ENCODE results near the gene EGLN2.
A peak's percentile ranks its signal among the peaks of the same experiment; 100 is the strongest.
"Not testable (repeated sequence)": the region's sequence is repeated elsewhere in the genome, so short reads cannot be mapped to it uniquely, and the experiment has no call there.

EGLN2 gene

DNA sequence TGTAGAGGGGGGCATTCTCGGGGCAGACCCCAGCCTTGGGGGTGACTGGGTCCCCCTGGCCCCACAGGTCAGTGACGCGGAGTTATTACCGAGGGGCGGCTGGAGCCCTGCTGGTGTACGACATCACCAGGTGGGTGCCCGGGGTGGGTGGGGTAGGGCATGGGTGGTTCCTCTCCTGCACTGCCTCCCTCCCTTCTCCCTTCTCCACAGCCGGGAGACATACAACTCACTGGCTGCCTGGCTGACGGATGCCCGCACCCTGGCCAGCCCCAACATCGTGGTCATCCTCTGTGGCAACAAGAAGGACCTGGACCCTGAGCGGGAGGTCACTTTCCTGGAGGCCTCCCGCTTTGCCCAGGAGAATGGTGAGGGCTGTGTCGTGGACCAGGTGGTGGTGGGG is 15.3 kb upstream of the EGLN2 start:
- H3K36me3 Mint-ChIP-seq (ENCODE audit: low read depth), result peaks cover 35% of the 10 kb centered on the region
- H3K27ac Mint-ChIP-seq, result no peak overlapping the region
- no peak overlapping the region for H3K4me3 Mint-ChIP-seq
- DNase-seq (ENCODE audit: low spot score), result no peak
- H3K9me3 Mint-ChIP-seq, result no peaks in the 10 kb centered on the region
- H3K27me3 Mint-ChIP-seq (ENCODE audit: low read depth), result no peaks in the 10 kb centered on the region
- peaks cover 20% of the 10 kb centered on the region for H3K4me1 Mint-ChIP-seq (ENCODE audit: low read depth)

DNA sequence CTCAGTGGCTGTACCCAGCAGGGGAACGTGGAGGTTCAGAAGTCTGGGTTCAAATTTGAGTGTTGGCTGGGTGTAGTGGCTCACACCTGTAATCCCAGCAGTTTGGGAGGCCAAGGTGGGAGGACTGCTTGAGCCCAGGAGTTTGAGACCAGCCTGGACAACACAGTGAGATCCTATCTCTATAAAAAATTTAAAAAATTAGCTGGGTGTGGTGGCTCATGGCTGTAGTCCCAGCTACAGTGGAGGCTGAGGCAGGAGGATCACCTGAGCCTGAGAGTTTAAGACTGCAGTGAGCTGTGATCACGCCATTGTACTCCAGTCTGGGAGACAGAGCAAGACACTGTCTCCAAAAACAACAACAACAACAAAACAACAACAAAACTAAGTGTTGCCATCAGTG is 14.8 kb upstream of the EGLN2 start:
- H3K27ac Mint-ChIP-seq; H3K27me3 Mint-ChIP-seq (ENCODE audit: low read depth); H3K9me3 Mint-ChIP-seq; H3K4me3 Mint-ChIP-seq; DNase-seq (ENCODE audit: low spot score): not testable (repeated sequence)
- Mint-ChIP-seq H3K36me3 (ENCODE audit: low read depth) (peaks cover 35% of the 10 kb centered on the region), H3K4me1 (ENCODE audit: low read depth) (peaks cover 16% of the 10 kb centered on the region)

DNA sequence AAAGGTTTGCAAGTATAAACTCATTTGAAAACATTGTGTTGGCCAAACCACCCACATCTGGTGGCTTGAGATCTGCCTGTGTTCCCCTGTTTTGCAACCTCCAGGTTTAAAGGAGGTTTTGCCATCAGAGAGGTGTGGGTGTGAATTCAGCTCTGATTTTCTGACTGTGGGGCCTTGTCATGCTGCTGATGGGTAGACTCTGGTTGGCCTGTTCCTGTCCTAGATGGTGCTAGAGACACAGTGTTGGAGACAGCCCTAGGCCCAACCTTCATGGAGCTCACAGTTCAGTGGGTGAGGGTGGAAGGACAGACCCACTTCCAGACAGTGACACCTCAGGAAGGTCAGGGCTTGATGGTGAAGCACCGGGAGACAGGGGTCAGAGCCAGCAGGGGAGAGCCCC is 13.5 kb upstream of the EGLN2 start:
- Mint-ChIP-seq H3K9me3 (no peaks in the 10 kb centered on the region), H3K27ac (peak overlapping the region; percentile 41), H3K4me3 (no peak overlapping the region), H3K27me3 (ENCODE audit: low read depth) (no peaks in the 10 kb centered on the region), H3K36me3 (ENCODE audit: low read depth) (peaks cover 35% of the 10 kb centered on the region), H3K4me1 (ENCODE audit: low read depth) (peaks cover 9% of the 10 kb centered on the region)
- no peak for DNase-seq (ENCODE audit: low spot score)

DNA sequence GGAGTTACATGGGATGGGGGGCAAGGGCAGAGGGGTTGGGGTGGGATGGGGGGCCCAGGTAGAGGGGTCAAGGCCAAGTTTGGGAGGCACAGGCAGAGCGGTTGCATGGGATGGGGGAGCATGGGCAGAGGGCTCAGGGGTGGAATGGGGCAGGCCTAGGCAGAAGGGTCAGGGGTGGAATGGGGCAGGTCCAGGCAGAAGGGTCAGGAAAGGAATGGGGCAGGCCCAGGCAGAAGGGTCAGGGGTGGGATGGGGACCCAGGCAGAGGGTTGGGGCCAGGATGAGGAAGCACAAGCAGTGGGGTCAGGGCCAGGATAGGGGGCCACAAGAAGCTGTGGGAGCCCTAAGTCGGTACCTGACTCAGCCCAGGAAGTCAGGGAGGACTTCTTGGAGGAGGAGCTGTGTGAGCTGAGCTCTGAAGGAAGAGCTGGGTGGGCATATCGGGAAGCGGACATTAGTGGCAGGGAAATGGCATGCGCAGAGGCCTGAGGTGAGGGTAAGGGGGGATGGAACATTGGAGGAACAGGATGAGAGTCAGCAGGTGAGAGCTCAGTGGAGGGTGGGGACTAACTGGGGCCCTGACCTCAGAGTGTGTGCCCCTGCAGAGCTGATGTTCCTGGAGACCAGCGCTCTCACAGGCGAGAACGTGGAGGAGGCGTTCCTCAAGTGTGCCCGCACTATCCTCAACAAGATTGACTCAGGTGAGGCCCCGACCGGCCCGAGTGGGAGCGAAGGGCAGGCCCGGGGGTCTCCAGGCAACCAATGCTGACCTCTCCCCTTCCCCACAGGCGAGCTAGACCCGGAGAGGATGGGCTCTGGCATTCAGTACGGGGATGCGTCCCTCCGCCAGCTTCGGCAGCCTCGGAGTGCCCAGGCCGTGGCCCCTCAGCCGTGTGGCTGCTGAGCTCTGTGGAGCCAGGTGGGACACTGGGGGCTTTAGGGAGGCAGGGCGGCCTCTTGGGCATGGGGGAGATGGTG is 12.6 kb upstream of the EGLN2 start:
- no peak overlapping the region for H3K27ac Mint-ChIP-seq

DNA sequence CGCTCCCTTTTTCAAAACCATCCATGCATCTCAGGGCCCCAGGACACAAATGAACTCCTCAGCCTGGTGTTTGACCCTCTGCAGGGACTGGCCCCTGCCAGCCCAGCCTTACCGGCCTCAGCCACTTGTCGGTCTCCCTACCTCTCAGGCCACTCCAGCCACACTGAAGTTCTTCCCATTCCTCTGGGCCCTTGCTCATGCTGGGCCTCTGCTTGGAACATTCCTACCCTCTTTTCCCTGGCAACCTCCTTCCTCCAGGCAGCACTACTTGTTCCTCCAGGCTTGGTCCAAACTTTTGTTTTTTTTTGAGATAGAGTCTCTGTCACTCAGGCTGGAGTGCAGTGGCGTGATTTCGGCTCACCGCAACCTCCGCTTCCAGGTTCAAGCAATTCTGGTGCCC is 7.6 kb upstream of the EGLN2 start:
- peaks cover 25% of the 10 kb centered on the region for H3K36me3 Mint-ChIP-seq (ENCODE audit: low read depth)
- H3K4me3 Mint-ChIP-seq, result no peak overlapping the region
- no peaks in the 10 kb centered on the region for H3K27me3 Mint-ChIP-seq (ENCODE audit: low read depth)
- no peak for DNase-seq (ENCODE audit: low spot score)
- no peaks in the 10 kb centered on the region for H3K9me3 Mint-ChIP-seq
- peaks cover 7% of the 10 kb centered on the region for H3K4me1 Mint-ChIP-seq (ENCODE audit: low read depth)
- H3K27ac Mint-ChIP-seq, result no peak overlapping the region

More for the DNA sequence above, 12.6 kb upstream of the EGLN2 start:
- no peaks in the 10 kb centered on the region for H3K9me3 Mint-ChIP-seq
- H3K4me1 Mint-ChIP-seq (ENCODE audit: low read depth), result peaks cover 6% of the 10 kb centered on the region
- no peaks in the 10 kb centered on the region for H3K27me3 Mint-ChIP-seq (ENCODE audit: low read depth)
- H3K4me3 Mint-ChIP-seq, result no peak overlapping the region
- no peak for DNase-seq (ENCODE audit: low spot score)
- H3K36me3 Mint-ChIP-seq (ENCODE audit: low read depth), result peaks cover 33% of the 10 kb centered on the region

GRCh38 chr19:40791996-40792395 is 7.0 kb upstream of the EGLN2 start:
- H3K36me3 Mint-ChIP-seq (ENCODE audit: low read depth), result peaks cover 23% of the 10 kb centered on the region
- no peaks in the 10 kb centered on the region for H3K27me3 Mint-ChIP-seq (ENCODE audit: low read depth)
- H3K27ac Mint-ChIP-seq, result peak overlapping the region; percentile 50
- no peak for DNase-seq (ENCODE audit: low spot score)
- no peak overlapping the region for H3K4me3 Mint-ChIP-seq
- peaks cover 11% of the 10 kb centered on the region for H3K4me1 Mint-ChIP-seq (ENCODE audit: low read depth)
- no peaks in the 10 kb centered on the region for H3K9me3 Mint-ChIP-seq

DNA sequence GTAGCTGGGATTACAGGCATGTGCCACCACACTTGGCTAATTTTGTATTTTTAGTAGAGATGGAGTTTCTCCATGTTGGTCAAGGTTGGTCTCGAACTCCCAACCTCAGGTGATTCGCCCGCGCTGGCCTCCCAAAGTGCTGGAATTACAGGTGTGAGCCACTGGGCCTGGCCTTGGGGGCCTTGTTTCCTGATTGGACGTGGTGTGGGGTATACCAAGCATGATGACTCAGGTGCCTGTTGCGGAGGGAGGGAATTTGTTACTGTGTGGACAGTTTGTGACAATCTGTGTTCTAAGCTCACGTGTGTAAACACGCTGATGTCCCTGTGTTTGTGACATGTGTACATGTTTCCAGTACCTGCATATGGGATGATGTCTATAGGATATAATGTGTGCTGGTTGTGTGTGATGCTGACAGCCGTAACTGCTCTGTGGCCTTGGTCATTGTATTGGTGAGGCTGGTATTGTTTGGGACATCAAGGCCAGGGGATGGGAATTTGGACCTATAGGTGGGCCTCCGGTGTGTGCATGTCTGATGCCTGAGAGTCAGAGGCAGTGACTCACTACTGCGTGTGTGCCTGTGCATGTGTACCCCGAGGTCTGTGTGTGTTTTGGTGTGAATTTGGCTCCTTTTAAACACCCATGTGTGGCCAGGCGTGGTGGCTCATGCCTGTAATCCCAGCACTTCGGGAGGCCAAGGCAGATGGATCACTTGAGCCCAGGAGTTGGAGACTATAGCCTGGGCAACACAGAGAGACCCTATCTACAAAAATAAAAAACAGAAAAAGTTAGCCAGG is 1.6 kb upstream of the EGLN2 start:
- Mint-ChIP-seq H3K4me1 (ENCODE audit: low read depth) (peaks cover 33% of the 10 kb centered on the region), H3K4me3 (peak overlapping the region; percentile 88)

DNA sequence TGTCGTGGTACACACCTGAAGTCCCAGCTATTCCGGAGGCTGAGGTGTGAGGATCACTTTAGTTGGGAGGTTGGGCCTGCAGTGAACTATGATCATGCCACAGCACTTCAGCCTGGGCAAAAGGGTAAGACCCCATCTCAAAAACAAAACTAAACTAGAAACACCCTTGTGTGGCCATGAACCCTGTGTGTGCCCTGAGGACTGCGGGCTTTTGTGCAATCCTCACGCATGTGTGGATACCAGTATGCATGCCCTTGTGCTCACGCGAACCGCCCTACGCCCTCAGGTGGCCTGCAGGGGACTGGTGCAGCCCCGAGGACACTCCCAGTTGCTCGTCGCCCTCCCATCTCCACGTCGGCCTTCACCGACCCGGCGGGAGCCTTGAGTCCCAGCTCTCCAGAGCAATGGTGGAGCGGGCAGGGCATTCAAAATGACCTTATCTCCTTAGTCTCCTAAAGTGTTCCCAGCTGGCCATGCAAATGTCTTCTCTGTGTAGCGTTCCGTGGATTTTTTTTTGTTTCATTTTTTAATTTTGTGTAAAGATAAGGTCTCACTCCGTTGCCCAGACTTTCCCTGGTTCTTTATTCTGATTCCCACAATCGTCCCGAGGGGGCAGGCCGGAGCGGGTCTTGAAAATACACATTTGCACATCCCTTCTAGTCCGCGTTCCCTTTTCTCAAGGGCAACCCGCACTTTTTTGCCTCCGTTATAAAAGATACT is 868 bp upstream of the EGLN2 start:
- Mint-ChIP-seq H3K4me1 (ENCODE audit: low read depth) (peaks cover 41% of the 10 kb centered on the region), H3K4me3 (peak overlapping the region; percentile 88), H3K27me3 (ENCODE audit: low read depth) (no peaks in the 10 kb centered on the region), H3K9me3 (no peaks in the 10 kb centered on the region), H3K27ac (peak overlapping the region; percentile 96), H3K36me3 (ENCODE audit: low read depth) (peaks cover 38% of the 10 kb centered on the region)
- peak; percentile 62 for DNase-seq (ENCODE audit: low spot score)

More for the DNA sequence above, 1.6 kb upstream of the EGLN2 start:
- Mint-ChIP-seq H3K9me3 (no peaks in the 10 kb centered on the region), H3K27me3 (ENCODE audit: low read depth) (no peaks in the 10 kb centered on the region), H3K27ac (peak overlapping the region; percentile 67), H3K36me3 (ENCODE audit: low read depth) (peaks cover 31% of the 10 kb centered on the region)
- no peak for DNase-seq (ENCODE audit: low spot score)

- Mint-ChIP-seq H3K9me3 (no peaks in the 10 kb centered on the region), H3K27ac (peak overlapping the region; percentile 91), H3K4me1 (ENCODE audit: low read depth) (peaks cover 57% of the 10 kb centered on the region), H3K27me3 (ENCODE audit: low read depth) (no peaks in the 10 kb centered on the region), H3K36me3 (ENCODE audit: low read depth) (peaks cover 51% of the 10 kb centered on the region), H3K4me3 (peak overlapping the region; percentile 95)
- DNase-seq (ENCODE audit: low spot score), result peak; percentile 34
Measured at GRCh38 chr19:40799558-40800338, 757 bp downstream of the EGLN2 start.

DNA sequence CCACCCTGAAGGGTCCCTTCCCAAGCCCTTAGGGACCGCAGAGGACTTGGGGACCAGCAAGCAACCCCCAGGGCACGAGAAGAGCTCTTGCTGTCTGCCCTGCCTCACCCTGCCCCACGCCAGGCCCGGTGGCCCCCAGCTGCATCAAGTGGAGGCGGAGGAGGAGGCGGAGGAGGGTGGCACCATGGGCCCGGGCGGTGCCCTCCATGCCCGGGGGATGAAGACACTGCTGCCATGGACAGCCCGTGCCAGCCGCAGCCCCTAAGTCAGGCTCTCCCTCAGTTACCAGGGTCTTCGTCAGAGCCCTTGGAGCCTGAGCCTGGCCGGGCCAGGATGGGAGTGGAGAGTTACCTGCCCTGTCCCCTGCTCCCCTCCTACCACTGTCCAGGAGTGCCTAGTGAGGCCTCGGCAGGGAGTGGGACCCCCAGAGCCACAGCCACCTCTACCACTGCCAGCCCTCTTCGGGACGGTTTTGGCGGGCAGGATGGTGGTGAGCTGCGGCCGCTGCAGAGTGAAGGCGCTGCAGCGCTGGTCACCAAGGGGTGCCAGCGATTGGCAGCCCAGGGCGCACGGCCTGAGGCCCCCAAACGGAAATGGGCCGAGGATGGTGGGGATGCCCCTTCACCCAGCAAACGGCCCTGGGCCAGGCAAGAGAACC is 1.5 kb downstream of the EGLN2 start:
- H3K36me3 Mint-ChIP-seq (ENCODE audit: low read depth), result peaks cover 55% of the 10 kb centered on the region
- peak overlapping the region; percentile 91 for H3K27ac Mint-ChIP-seq
- peaks cover 64% of the 10 kb centered on the region for H3K4me1 Mint-ChIP-seq (ENCODE audit: low read depth)
- H3K9me3 Mint-ChIP-seq, result no peaks in the 10 kb centered on the region
- H3K27me3 Mint-ChIP-seq (ENCODE audit: low read depth), result no peaks in the 10 kb centered on the region
- DNase-seq (ENCODE audit: low spot score), result no peak
- peak overlapping the region; percentile 95 for H3K4me3 Mint-ChIP-seq

DNA sequence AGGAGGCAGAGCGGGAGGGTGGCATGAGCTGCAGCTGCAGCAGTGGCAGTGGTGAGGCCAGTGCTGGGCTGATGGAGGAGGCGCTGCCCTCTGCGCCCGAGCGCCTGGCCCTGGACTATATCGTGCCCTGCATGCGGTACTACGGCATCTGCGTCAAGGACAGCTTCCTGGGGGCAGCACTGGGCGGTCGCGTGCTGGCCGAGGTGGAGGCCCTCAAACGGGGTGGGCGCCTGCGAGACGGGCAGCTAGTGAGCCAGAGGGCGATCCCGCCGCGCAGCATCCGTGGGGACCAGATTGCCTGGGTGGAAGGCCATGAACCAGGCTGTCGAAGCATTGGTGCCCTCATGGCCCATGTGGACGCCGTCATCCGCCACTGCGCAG is 2.0 kb downstream of the EGLN2 start:
- H3K4me1 Mint-ChIP-seq (ENCODE audit: low read depth), result peaks cover 68% of the 10 kb centered on the region
- peak overlapping the region; percentile 52 for H3K27ac Mint-ChIP-seq

DNA sequence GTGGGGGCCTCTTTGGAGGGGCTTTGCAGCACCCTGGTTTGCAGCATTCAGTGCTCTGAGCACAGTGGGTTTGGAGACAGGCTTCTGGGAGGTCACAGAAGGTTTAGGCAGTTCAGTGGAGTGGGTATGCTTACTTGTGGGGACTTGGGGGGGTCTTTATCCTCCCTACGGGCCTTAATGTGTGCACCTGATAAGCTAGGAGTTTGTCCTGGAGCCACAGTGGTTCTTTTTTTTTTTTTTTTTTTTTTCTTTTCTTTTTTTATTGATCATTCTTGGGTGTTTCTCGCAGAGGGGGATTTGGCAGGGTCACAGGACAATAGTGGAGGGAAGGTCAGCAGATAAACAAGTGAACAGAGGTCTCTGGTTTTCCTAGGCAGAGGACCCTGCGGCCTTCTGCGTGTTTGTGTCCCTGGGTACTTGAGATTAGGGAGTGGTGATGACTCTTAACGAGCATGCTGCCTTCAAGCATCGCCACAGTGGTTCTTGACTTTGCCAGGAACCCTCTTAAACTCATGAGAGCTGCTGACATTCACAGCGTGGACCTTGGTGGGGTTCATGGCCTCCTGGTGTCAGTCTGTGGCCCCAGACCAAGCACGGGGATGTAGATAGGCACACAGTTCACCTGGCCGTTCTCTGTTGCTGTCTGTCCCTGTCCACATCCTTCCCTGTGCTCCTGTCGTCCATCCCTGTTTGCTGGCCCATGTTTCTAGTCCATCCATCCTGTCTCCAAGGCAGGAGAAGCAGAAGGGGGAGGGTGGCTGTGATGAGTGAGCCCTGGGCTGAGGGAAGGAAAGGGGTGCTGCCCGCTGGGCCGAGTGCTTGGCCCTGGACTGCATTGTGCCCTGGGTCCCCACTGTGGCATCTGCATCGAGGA is 2.7 kb downstream of the EGLN2 start:
- H3K9me3 Mint-ChIP-seq, result no peaks in the 10 kb centered on the region
- DNase-seq (ENCODE audit: low spot score), result no peak
- H3K36me3 Mint-ChIP-seq (ENCODE audit: low read depth), result peaks cover 53% of the 10 kb centered on the region
- peak overlapping the region; percentile 95 for H3K4me3 Mint-ChIP-seq
- H3K4me1 Mint-ChIP-seq (ENCODE audit: low read depth), result peaks cover 71% of the 10 kb centered on the region
- H3K27me3 Mint-ChIP-seq (ENCODE audit: low read depth), result no peaks in the 10 kb centered on the region
- peak overlapping the region; percentile 92 for H3K27ac Mint-ChIP-seq

More for the DNA sequence above, 2.0 kb downstream of the EGLN2 start:
- DNase-seq (ENCODE audit: low spot score), result no peak
- Mint-ChIP-seq H3K36me3 (ENCODE audit: low read depth) (peaks cover 55% of the 10 kb centered on the region), H3K27me3 (ENCODE audit: low read depth) (no peaks in the 10 kb centered on the region), H3K4me3 (peak overlapping the region; percentile 95), H3K9me3 (no peaks in the 10 kb centered on the region)

Measured in T-helper 2 cell treated with Interferon-gamma antibody and Interleukin-4, amounts not matched to agents 5 μg/mL and 100 μg/mL, for 36 hours (primary cell).